ENCODE results near the gene ANKMY2. TPM values are rescaled to one million over a fixed set of nuclear protein-coding genes. Genes with fewer than 3 reads are reported as not detected.

Gene ANKMY2
- total and polyA plus RNA-seq, 12 donors = 5.4 to 45.3 (median 15.8) TPM

- Histone ChIP-seq H3K27me3 (no peaks in the 10 kb centered on the region), H3K27ac (no peak overlapping the region), H3K36me3 (replicated peaks in 1 of 2) (no peaks in the 10 kb centered on the region), H3K4me3 (no peak overlapping the region), H3K4me1 (replicated peaks in 1 of 2) (peaks cover 0 to 17% of the 10 kb centered on the region in 2 donors), H3K9me3 (replicated peaks in 1 of 3) (no peaks in the 10 kb centered on the region)
- 80 to 91% (median 87%) methylated on average over 1 of the region's 1 CpG for WGBS, 4 donors
- intact Hi-C loops (cut with DNase I) = no loop called here
- no peak for DNase-seq
- TF ChIP-seq CTCF (IDR thresholded peaks at IDR 0.05) (no peak), POLR2A (IDR thresholded peaks at IDR 0.05) (no peak)
Observed at GRCh38 chr7:16630654-16631053, 14.9 kb downstream of the ANKMY2 start.

GRCh38 chr7:16627236-16627635, 18.3 kb downstream of the ANKMY2 start:
- intact Hi-C loops (cut with DNase I) = no loop called here
- no peak overlapping the region for H3K4me3 ChIP-seq
- whole genome bisulfite sequencing, 4 donors = 62 to 76% (median 67%) methylated on average over 2 of the region's 2 CpGs
- peak in 2 of 7 donors; percentile 12 to 23 for DNase-seq
- no peaks in the 10 kb centered on the region for H3K27me3 ChIP-seq
- TF ChIP-seq POLR2A (IDR thresholded peaks at IDR 0.05) = no peak
- no peak for TF ChIP-seq CTCF (IDR thresholded peaks at IDR 0.05)
- peaks cover 0 to 11% of the 10 kb centered on the region in 2 donors for H3K36me3 ChIP-seq (replicated peaks in 1 of 2)
- no peaks in the 10 kb centered on the region for H3K9me3 ChIP-seq (replicated peaks in 1 of 3)
- H3K27ac ChIP-seq = no peak overlapping the region
- no peaks in the 10 kb centered on the region for H3K4me1 ChIP-seq (replicated peaks in 1 of 2)

- TF ChIP-seq CTCF (IDR thresholded peaks at IDR 0.05) (no peak), POLR2A (IDR thresholded peaks at IDR 0.05) (no peak)
- no peaks in the 10 kb centered on the region for H3K9me3 ChIP-seq (replicated peaks in 1 of 3)
- peaks cover 0 to 11% of the 10 kb centered on the region in 2 donors for H3K36me3 ChIP-seq (replicated peaks in 1 of 2)
- H3K4me3 ChIP-seq = no peak overlapping the region
- intact Hi-C loops (cut with DNase I) = no loop called here
- 62 to 98% (median 81%) methylated on average over 2 of the region's 2 CpGs for WGBS, 4 donors
- no peaks in the 10 kb centered on the region for H3K4me1 ChIP-seq (replicated peaks in 1 of 2)
- no peak for DNase-seq
- H3K27ac ChIP-seq = no peak overlapping the region
- H3K27me3 ChIP-seq = no peaks in the 10 kb centered on the region
Observed at GRCh38 chr7:16626388-16626787, 19.2 kb downstream of the ANKMY2 start.

- 89 to 97% (median 94%) methylated on average over 2 of the region's 2 CpGs for WGBS, 4 donors
Observed at GRCh38 chr7:16619979-16620408, 25.6 kb downstream of the ANKMY2 start.

More at GRCh38 chr7:16619979-16620408, 25.6 kb downstream of the ANKMY2 start:
- no peaks in the 10 kb centered on the region for H3K4me1 ChIP-seq (replicated peaks in 1 of 2)
- intact Hi-C loops (cut with DNase I) = no loop called here
- H3K27ac ChIP-seq = no peak overlapping the region
- H3K4me3 ChIP-seq = no peak overlapping the region
- peaks cover 0 to 24% of the 10 kb centered on the region in 2 donors for H3K36me3 ChIP-seq (replicated peaks in 1 of 2)
- H3K27me3 ChIP-seq = no peaks in the 10 kb centered on the region
- no peaks in the 10 kb centered on the region for H3K9me3 ChIP-seq (replicated peaks in 1 of 3)
- no peak for DNase-seq
- TF ChIP-seq POLR2A (IDR thresholded peaks at IDR 0.05) (no peak), CTCF (IDR thresholded peaks at IDR 0.05) (no peak)
